Measurements from ENCODE around the gene LRRC36.
A peak's percentile ranks its signal among the peaks of the same experiment; 100 is the strongest.
"Not testable (repeated sequence)": the region's sequence is repeated elsewhere in the genome, so short reads cannot be mapped to it uniquely, and the experiment has no call there.

Gene LRRC36

DNA sequence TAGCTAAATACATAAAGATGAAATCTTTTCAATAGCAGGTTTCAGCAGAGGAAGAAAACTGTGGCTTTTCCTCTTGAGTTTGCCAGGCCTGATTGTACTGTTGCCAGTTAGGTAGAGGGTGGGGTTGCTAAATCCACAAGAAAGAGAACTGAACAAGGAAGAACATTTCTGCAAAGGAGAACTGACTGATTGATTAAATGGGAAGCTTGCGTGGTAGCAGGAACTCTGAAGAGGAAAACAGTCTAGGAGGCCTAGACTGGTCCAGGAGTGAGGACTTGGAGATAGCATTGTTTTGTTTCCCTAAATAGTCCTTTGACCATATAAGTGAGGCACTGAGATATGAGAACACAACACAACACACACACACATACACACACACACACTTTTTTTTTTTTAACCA, 18.8 kb downstream of the LRRC36 start:
- DNase-seq = no peak

DNA sequence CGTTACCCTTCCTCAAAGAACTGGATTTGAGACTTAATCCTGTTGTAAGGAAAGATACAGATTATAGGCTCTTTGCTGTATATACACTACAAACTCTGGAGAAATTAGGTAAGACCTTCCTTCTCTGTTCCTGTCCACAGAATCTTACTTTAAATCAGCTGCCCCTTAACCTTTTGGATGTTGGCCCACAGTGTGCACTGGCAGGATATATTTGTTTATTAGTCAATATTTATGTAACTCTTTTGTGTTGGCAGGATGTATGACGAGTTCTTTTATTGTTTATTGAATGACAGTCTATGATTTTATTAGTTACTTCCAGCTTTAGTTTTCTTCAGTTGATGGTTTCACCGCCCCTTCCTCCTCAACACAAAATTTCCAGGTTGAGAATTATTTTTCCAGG, 19.7 kb downstream of the LRRC36 start:
- no peak for DNase-seq

DNA sequence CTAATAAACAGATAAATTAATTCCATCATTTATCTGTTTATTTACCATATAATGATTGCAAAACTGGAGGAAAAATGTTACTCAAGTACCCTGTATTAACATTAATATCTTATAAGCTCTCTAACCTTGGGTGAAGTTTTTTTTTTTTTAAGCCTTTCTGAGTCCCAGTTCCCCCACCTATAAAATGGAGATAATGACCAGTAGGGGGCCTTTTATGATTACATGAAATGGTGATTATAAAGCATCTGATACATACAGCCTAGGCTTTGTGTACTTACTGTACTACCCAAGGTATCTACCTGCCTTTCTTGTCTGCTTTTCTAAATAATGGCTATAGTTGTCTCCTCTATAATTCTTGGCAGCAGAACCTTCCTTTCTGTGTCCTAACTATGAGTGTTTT, 22.6 kb downstream of the LRRC36 start:
- peak; percentile 36 for DNase-seq

DNA sequence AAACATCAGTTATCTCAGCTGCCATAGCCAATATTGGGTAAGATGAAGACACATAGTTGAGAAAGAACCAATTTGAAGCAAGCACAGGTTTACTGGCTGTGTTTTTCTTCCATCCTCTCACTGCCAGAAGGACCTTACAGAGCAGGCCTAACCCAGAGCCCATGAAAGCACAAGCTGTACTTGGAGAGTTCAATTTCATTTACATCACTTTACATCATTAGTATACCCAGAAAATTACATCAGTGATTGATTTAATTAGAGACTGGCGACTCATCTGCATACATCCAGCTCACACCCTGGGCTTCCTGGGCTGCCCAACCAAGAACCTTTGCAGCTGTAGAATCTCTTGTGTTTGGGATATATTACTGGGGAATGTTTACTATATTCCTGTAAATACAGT, 23.7 kb downstream of the LRRC36 start:
- DNase-seq = no peak

DNA sequence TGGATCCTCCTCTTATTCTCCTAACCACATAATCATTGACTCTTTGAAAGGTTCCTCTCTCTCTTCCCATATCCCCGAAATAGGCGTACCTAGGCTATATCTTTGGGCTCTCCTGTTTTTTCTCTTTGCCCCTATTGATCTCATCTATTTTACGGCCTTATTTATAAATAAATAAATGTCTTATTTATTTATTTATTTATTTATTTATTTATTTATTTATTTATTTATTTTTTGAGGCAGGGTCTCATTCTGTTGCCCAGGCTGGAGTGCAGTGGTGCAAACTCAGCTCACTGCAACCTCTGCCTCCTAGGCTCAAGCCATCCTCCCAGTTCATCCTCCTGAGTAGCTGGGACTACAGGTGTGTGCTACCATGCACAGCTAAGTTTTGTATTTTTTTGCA, 25.8 kb downstream of the LRRC36 start:
- not testable (repeated sequence) for DNase-seq

DNA sequence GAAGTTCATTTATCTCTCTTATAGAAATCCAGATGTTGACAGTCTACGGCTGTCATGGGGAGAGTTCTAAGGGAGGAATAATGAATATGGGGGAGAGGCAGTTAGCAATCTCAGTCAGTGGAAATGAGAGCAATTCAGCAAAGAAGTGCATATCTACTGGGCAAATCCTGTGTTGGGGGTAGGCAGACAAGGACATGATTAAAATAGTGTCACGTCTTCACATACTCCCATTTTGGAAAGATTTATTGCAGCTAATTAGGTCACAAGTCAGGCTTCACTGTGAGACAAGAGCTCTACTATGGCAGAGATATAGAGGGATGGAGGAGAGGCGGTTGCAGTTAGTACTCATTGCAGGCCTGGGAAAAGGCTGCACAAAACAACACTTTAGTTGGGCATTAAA, 29.8 kb downstream of the LRRC36 start:
- DNase-seq = no peak

DNA sequence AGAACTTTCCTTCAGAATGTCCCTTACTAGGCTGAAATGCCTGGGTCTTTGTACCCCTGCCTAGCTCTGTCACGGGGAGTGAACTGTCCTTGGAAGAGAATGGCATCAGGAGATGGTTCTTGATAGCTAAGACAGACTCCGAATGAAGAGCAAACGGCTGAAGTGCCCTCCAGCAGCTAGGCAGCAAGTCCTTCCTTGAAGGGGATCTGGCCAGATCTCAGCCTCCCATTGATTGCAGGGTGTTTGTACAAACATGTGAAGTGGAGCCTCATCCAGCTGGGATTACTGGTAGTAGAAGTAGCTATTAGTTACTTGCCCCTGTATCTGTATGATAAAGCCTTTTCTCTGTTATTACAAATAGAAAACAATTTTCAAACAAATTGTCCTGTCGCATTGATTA, 30.9 kb downstream of the LRRC36 start:
- no peak for DNase-seq

DNA sequence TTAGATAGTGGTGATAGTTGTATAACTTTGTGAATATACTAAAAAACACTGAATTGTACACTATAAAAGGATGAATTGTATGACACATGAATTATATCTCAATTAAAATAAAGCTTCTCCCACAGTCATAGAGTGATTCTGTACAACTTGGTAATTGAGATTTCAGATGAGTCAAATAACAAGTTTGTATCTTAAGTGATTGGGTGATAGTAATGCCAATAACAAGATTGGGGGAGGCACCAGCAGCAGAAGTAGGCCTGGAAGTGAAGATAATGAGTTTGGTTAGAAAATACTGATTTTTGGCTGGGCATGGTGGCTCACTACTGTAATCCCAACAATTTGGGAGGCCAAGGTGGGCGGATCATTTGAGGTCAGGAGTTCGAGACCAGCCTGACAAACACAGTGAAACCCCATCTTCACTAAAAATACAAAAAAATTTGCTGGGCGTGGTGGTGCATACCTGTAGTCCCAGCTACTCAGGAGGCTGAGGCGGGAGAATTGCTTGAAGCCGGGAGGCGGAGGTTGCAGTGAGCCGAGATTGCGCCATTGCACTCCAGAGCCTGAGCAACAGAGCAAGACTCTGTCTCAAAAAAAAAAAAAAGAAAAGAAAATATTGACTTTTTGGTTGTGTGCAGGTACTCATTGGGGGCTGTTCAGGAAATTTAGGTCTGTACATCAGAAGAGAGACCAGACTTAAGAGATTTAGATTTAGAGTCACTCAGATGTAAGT, 33.1 kb downstream of the LRRC36 start:
- not testable (repeated sequence) for DNase-seq

DNA sequence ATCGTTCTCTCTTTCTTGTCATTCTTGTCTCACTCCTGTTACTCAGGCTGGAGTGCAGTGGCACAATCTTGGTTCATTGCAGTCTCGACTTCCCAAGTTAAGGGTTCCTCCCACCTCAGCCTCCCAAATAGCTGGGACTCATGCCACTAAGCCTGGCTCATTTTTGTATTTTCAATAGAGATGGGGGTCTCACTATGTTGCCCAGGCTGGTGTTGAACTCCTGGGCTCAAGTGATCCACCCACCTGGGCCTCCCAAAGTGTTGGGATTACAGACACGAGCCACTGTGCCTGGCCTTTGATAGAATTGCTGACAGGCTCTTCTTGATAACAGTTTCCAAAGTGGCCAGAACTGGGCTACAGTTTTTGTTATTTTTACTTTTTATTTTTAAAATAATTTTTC, 34.4 kb downstream of the LRRC36 start:
- no peak for DNase-seq

DNA sequence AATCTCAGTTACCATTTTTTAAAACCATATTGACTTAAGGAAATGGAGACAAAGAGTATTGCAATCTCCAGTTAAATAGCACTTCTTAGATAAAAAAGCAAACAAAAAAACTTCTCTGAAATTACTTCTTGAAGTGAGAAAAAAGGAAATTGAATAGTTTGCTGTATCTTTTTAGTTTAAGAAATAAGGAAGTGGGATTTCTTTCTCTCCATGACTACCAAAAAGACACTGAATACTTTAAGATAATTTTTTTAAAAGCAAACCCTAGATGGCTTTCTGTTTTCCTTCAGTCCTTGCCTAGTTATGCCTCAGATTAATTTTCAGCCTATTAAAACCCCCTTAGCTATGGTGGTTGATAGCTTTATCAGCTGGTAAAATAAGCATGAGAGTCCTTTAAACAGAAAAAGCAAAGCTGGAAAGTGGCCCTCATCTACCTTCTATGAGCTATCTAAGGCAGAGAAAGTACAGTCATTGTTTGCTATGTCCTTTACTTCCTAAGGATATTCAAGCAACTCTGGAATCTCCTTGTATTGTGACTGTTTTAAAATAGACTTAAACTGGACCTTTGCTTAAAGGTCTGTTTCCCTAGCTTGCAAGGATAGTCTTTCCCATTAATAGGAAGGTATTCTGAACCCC, 38.1 kb downstream of the LRRC36 start:
- DNase-seq = no peak

DNA sequence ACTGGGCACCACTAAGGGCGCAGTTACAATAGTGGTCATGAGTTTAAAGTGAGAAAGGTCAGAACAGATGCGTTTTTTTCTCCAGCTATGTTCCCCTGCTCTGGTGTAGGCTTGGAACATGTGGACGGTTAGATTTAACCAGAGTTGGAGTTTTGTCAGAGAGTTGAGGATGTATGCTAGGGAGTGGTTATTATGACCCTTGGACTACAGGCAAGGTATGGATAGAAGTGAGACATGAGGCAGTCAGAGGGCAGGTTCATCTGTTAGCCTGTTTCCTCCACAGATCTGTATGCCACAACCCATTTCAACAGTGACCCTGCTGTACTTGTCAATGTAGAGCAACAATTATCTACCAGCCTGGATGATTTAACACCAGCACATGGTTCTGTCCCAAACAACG, 44.0 kb downstream of the LRRC36 start:
- no peak for DNase-seq

DNA sequence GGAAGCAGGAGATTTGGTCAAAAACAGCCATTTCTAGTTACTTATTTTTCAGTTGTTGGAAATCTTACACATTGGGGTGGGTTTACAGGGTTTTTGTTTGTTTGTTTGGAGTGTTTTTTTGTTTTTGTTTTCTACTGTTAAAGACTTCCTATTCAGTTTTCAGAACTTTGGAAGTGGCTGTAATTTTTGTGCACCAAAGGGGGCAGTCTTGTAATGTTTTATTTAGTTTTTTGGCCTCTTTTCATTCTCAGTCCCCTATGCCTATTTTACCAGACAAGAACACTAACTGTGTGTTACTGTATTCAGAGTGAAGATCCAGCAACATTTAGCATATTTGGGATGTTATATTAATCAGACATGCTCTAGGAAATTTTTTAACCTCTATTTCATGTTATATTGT, 46.0 kb downstream of the LRRC36 start:
- no peak for DNase-seq

DNA sequence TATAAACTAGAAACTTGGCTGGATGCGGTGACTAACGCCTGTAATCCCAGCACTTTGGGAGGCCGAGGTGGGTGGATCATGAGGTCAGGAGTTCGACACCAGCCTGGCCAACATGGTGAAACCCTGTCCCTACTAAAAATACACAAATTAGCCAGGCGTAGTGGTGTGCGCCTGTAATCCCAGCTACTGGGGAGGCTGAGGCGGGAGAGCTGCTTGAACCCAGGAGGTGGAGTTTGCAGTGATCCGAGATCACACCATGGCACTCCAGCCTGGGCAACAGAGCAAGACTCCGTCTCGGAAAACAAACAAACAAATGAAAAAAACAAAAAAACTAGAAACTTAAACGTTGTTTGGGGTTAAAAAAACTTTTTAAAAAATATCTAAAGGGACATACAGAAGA, 49.4 kb downstream of the LRRC36 start:
- not testable (repeated sequence) for DNase-seq

DNA sequence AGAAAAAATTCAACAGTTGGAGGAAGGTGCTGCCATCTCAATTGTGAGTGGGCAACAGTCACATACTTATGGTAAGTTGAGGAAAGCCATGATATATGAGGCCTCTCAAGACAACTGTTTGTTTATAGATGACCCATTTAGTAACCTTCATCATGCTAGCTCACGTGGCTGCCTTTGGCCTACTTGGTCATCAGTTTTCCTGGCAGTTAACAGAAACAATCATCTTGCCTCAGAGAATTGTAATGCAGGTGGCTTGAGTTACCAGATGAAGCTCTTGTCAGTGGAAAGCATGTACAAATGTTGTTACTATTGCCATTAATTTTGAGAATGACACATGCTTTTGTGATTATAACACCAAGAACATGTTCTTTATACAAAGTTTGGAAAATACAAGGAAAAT, 52.0 kb downstream of the LRRC36 start:
- no peak for DNase-seq

DNA sequence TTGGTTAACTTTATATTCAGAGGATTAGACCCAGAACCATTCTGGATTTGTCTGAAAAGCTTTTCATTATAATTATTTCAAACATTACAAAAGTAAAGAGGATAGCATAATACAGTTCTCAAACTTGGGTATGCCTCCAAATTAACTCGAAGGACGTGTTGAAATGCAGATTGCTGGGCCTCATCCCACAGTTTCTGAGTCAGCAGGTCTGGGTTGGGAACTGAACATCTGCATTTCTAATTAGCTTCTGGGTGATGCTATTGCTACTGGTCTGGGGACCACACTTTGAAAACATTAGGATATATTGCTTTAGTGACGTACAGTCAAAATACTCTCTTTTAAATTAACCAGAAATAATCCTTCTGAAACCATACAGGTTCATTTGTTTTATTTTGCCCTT, 56.7 kb downstream of the LRRC36 start:
- DNase-seq = no peak

DNA sequence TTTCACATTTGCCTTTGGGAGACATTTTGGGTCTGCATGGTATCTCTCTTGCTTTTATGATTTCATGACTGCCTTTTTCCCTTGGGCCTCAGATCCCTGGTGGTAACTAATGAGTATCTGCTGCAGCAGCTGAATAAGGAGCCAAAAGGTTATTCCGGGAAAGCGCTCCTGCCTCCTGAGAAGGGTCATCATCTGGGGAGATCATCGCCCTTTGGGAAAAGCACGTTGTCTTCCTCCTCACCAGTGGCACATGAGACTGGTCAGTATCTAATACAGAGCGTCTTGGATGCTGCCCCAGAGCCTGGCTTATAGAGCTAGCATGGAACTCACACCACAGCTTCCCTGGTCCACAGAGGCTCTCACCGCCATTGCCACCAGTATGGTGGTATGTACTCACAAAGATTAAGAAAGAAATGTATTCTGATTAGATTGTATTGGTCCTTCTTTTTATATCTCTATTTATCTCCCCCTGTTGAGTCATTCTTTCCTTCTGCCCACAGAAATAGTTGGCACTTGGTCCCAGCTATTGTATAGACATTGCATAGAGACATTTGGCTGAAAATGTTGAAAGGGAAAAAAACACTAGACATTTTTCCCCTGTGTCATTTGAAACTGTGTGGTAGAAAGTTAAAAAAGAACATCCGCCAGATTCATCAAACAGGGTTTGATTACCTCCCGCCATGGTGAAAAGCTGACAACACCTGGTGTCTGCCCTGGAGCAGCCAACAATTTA, 58.3 kb downstream of the LRRC36 start:
- DNase-seq = no peak

DNA sequence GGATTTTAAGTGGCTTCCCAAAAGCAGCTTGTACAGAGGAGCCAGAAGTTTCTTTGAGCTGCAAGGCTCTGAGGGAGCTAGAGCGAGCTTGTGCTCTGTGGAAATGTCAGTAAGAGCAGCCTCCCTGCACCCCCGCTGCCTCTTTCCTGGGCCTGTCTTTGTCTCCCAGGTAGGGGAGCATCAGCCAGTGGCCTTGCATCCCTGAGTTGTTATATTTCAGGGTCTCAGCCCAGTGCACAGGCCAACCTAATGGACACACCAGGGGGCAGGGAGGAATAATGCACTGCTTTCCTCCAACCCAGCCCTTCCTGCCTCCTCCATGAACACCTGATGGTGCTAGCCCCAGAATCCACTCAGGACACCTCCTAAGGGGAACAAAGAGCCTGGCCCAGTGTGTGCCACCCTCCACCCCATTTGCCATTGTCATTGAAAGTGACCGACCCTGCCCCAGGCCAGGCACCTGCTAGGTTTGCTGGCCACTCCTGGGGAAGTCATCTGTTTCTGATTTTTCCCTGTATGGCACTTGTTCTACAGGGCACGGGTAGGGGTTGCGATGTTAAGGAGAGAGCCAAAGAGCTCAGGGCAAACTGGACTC, 60.3 kb downstream of the LRRC36 start:
- DNase-seq = no peak

DNA sequence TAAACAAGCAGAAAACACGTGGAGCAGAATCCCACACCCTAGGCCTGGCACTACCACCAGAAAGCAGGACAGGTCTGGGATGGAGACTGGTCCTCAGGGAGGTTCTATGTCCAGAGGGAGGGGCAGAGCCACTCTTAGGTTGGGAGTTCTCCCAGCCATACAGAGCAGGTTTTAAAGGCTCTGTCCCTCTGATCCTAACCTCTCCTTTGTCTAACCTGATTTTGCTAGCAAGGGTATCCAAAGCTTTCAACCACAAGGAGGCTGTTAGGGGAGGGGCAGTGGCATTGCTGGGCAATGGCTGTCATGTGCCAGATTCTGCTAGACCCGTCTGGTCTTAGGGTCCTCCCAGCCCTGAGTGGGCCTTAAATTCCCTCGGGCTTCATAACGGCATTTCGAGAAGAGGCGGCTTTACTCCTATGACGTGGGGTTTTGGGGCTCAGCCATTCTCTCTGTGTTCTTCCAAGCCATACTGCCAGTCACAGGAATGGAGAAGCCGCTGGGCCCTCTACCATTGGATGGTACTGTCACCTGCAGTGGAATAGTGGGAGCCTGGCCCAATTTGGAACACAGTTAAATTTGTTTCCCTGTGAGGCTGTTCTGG, 61.0 kb downstream of the LRRC36 start:
- DNase-seq = no peak

DNA sequence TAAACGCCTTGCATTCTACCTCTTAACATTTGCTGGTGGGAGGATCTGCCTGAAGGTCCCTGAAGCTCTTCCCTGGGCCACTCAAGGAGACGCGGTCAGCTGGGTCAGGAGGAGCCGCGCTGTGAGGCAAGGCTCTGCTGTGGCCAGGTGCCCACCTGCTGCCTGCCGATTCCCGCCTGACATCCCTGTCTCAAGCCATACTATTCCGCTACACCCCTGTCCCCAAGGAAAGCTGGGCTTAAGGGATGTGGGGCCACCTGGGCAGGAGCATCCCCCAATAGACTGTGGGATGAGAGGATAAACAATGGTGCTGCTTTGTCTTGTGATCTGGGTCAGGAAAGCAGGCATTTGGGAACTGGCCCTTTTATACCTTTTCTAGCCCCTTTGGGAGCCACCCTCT, 61.6 kb downstream of the LRRC36 start:
- DNase-seq = no peak

DNA sequence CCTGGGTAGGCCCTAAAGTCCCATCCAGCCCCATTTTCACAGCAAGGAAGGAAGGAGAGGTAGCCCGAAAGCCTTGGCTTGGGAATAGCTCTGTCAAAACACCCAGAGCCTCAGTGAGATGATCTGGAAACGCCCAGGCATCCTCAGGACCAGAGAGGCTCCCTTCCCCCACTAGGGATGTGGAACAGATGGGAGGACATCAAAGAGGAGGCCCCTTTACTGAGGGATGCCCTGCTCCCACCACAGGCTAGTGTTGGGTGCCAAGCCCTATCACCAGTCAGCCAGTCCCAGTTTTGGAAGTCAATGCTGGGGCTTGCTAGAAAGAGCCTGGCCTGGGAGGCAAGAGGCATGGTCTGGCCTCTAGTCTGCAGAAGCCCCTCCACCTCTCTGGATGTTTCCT, 62.0 kb downstream of the LRRC36 start:
- DNase-seq = no peak

DNA sequence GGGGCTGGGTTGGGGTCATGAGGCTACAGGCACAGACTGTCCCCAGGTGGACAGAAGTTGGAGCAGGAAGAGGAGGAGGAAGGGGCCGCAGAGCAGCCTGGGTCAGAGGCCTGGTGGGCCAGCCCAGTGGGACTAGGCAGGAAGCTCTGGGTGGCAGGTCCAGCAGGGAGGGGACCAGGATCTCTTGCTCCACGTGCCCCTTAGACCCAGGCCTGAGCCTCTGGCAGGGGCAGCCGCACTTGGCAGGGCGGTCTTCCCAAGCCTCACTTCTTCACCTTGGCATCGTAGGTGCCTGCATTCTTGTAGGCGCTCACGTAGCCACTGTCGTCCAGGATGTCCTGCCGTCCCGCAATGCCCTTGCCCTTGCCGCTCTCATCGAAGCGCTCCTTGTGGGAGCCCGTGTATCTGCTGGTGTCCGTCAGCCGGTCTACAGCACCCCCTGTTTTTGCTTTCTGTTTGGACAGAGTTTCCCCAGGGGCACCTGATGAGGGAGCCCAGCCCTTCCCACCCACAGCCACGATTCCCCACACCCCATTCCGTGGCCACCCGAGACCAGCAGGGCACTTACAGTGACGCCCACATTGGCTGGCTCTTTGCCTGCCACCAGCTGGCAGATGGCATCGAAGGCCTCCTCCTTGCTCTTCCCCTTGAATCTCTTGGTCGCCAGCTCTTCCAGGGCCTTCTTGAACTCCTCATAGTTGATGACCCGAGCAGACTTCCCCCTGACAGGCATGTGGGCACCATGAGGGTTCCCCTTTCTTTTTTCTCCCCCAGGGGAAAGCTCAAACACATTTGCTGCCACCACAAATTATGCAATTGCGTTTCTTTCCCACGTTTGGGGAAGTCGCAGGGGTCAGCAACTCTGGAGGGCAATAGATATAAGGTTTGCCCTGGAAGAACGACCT, 63.5 kb downstream of the LRRC36 start:
- DNase-seq = no peak

DNA sequence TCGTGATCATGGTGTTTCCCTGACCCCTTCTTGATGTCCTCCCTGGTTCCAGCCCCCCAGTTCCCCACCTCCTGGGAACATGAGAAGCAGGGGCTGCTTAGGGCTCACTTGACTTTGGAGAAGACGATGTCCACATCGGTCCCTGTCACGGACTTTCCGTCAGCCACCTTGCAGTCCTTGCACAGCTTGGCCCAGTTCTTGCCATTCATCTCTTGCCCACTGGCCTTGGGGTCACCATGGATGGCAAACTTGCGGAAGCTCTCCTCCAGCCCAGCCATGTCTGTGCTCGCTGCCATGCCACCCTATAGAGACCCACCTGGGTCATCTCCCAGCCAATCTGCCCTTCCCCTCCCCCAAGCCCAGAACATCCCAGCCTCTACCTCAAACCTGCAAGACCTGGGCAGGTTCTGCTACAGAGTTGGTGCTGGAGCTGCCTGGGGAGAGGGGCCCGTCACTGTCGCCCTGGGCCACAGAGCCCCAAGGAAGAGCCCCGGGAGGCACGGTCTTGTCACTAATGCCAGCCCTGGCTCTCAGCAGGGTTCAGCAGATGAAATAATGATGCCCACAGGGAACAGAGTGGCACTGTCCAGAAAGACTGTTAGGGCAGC, 64.3 kb downstream of the LRRC36 start:
- no peak for DNase-seq

Measured in activated CD4-positive, alpha-beta T cell treated with anti-CD3 and anti-CD28 coated beads, Interleukin-10, Interleukin-2, amounts not matched to agents 100 ng/mL and 50 ng/mL, durations not matched to agents 16 hours and 8 hours (primary cell).